Neural cell (in vitro differentiated cells): ENCODE measurements around the gene SELENOI. TPM values are rescaled to one million over a fixed set of nuclear protein-coding genes. Genes with fewer than 3 reads are reported as not detected.

Source experiments
- H2AFZ ChIP-seq: fragments of 200-600, 300-800 bp; sonication (generic), shearing (Covaris generic); 2 replicates; pipeline ENCODE4 v1.6.0; 2014; ENCODE audit warnings: low read depth, mild to moderate bottlenecking, antibody characterized with exemption, low read length, moderate library complexity
- H3F3A ChIP-seq: fragments of 200-600 bp; shearing (Covaris generic); 2 replicates; pipeline ENCODE4 v1.6.1; 2016; ENCODE audit warnings: mild to moderate bottlenecking, moderate library complexity, mixed read lengths, antibody characterized with exemption, low read length; ENCODE audit not compliant: insufficient read depth, poor library complexity, severe bottlenecking
- H3K27ac ChIP-seq: fragments of 200-600, 300-800 bp; sonication (generic), shearing (Covaris generic); 2 replicates; pipeline ENCODE4 v1.5.1; 2014; ENCODE audit warnings: mild to moderate bottlenecking, low read length, moderate library complexity
- H3K27me3 ChIP-seq: fragments of 300-800, 200-600 bp; sonication (generic), shearing (Covaris generic); 2 replicates; pipeline ENCODE4 v1.6.0; 2014; ENCODE audit warnings: mild to moderate bottlenecking, low read depth, low read length, moderate library complexity; ENCODE audit not compliant: insufficient read depth
- H3K36me3 ChIP-seq: fragments of 300-800, 200-600 bp; sonication (generic), shearing (Covaris generic); 2 replicates; pipeline ENCODE4 v1.5.1; 2014; ENCODE audit warnings: mild to moderate bottlenecking, antibody characterized with exemption, low read length, moderate library complexity; ENCODE audit not compliant: insufficient read depth
- H3K4me2 ChIP-seq: fragments of 300-800, 200-600 bp; sonication (generic), shearing (Covaris generic); 2 replicates; pipeline ENCODE4 v1.6.0; 2014; ENCODE audit warnings: mild to moderate bottlenecking, low read length
- H3K4me3 ChIP-seq: fragments of 300-800, 200-600 bp; sonication (generic), shearing (Covaris generic); 2 replicates; pipeline ENCODE4 v1.5.1; 2014; ENCODE audit warnings: mild to moderate bottlenecking, low read length, moderate library complexity
- H3K79me2 ChIP-seq: fragments of 200-600 bp; shearing (Covaris generic); replicated peaks from 2 replicates; pipeline ENCODE4 v1.6.0; 2014; ENCODE audit warnings: mild to moderate bottlenecking, low read length, moderate library complexity; ENCODE audit not compliant: insufficient read depth
- H3K9ac ChIP-seq: fragments of 300-800, 200-600 bp; sonication (generic), shearing (Covaris generic); 2 replicates; pipeline ENCODE4 v1.6.1; 2016; ENCODE audit warnings: mild to moderate bottlenecking, low read length, mixed read lengths
- H3K9me2 ChIP-seq: fragments of 200-600 bp; shearing (Covaris generic); 2 replicates; pipeline ENCODE4 v1.6.1; 2016; ENCODE audit warnings: mild to moderate bottlenecking, low read length, mixed read lengths; ENCODE audit not compliant: insufficient read depth
- H3K9me3 ChIP-seq: fragments of 200-600, 300-800 bp; sonication (generic), shearing (Covaris generic); 2 replicates; pipeline ENCODE4 v1.6.1; 2016; ENCODE audit warnings: mild to moderate bottlenecking, mixed run types, low read length, moderate library complexity, mixed read lengths
- H4K20me1 ChIP-seq: fragments of 200-600 bp; shearing (Covaris generic); 2 replicates; pipeline ENCODE4 v1.6.1; 2016; ENCODE audit warnings: mild to moderate bottlenecking, mixed run types; ENCODE audit not compliant: insufficient read depth
- EP300 ChIP-seq: fragments of 450-650 bp; conservative IDR thresholded peaks from 2 replicates; pipeline ENCODE4 v1.6.1; 2014; ENCODE audit warnings: antibody characterized with exemption, mild to moderate bottlenecking, moderate library complexity; ENCODE audit not compliant: poor library complexity, severe bottlenecking
- EZH2 ChIP-seq: fragments of 200-600, 300-800 bp; shearing (Covaris generic), sonication (generic); IDR thresholded peaks from 2 replicates; pipeline ENCODE4 v1.6.1; 2014; ENCODE audit warnings: antibody characterized with exemption, low read length, borderline replicate concordance, mild to moderate bottlenecking; ENCODE audit not compliant: insufficient read depth, poor library complexity, severe bottlenecking
- MXI1 ChIP-seq: fragments of 450-650 bp; conservative IDR thresholded peaks from 2 replicates; pipeline ENCODE4 v1.6.1; 2014; ENCODE audit warnings: antibody characterized with exemption, mild to moderate bottlenecking; ENCODE audit not compliant: poor library complexity, severe bottlenecking
- POLR2AphosphoS5 ChIP-seq: IDR thresholded peaks from 2 replicates; pipeline ENCODE4 v1.6.1; 2012
- RAD21 ChIP-seq: fragments of 450-650 bp; conservative IDR thresholded peaks from 2 replicates; pipeline ENCODE4 v1.6.1; 2014; ENCODE audit warnings: antibody characterized with exemption, mild to moderate bottlenecking, moderate library complexity
- SMC3 ChIP-seq: fragments of 450-650 bp; conservative IDR thresholded peaks from 2 replicates; pipeline ENCODE4 v1.6.1; 2014; ENCODE audit warnings: antibody characterized with exemption, mild to moderate bottlenecking, moderate library complexity; ENCODE audit not compliant: poor library complexity
- TAF1 ChIP-seq: IDR thresholded peaks from 2 replicates; pipeline ENCODE4 v1.6.1; 2012; ENCODE audit warnings: low read depth
- polyA plus RNA-seq: library from polyadenylated mRNA; depleted of rRNA; stranded (reverse); fragments of >200 nt; gene quantifications from 2 replicates; pipeline ENCODE4 v1.2.3, GENCODE V29; 2014
- TF ChIP-seq, protein P1 (sequence below): fragments of 450-650 bp; IDR thresholded peaks from 2 replicates; pipeline ENCODE4 v1.5.1; 2014; ENCODE audit warnings: antibody characterized with exemption, mild to moderate bottlenecking, moderate library complexity; ENCODE audit not compliant: poor library complexity, severe bottlenecking
- TF ChIP-seq, protein P2 (sequence below): IDR thresholded peaks from 2 replicates; pipeline ENCODE4 v1.6.1; 2012; ENCODE audit warnings: borderline replicate concordance

Gene SELENOI
- polyA plus RNA-seq, 1 donor from 2014 or later, result 25.2 TPM

GRCh38 chr2:26396734-26397298, 50.9 kb downstream of the SELENOI start:
- no peaks in the 10 kb centered on the region for H3K36me3 ChIP-seq
- TF ChIP-seq TAF1 (no peak), RAD21 (no peak), SMC3 (no peak), EP300 (no peak), POLR2AphosphoS5 (no peak), EZH2 (no peak), MXI1 (no peak)
- TF ChIP-seq, protein P1, sequence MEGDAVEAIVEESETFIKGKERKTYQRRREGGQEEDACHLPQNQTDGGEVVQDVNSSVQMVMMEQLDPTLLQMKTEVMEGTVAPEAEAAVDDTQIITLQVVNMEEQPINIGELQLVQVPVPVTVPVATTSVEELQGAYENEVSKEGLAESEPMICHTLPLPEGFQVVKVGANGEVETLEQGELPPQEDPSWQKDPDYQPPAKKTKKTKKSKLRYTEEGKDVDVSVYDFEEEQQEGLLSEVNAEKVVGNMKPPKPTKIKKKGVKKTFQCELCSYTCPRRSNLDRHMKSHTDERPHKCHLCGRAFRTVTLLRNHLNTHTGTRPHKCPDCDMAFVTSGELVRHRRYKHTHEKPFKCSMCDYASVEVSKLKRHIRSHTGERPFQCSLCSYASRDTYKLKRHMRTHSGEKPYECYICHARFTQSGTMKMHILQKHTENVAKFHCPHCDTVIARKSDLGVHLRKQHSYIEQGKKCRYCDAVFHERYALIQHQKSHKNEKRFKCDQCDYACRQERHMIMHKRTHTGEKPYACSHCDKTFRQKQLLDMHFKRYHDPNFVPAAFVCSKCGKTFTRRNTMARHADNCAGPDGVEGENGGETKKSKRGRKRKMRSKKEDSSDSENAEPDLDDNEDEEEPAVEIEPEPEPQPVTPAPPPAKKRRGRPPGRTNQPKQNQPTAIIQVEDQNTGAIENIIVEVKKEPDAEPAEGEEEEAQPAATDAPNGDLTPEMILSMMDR, result no peak
- TF ChIP-seq, protein P2, sequence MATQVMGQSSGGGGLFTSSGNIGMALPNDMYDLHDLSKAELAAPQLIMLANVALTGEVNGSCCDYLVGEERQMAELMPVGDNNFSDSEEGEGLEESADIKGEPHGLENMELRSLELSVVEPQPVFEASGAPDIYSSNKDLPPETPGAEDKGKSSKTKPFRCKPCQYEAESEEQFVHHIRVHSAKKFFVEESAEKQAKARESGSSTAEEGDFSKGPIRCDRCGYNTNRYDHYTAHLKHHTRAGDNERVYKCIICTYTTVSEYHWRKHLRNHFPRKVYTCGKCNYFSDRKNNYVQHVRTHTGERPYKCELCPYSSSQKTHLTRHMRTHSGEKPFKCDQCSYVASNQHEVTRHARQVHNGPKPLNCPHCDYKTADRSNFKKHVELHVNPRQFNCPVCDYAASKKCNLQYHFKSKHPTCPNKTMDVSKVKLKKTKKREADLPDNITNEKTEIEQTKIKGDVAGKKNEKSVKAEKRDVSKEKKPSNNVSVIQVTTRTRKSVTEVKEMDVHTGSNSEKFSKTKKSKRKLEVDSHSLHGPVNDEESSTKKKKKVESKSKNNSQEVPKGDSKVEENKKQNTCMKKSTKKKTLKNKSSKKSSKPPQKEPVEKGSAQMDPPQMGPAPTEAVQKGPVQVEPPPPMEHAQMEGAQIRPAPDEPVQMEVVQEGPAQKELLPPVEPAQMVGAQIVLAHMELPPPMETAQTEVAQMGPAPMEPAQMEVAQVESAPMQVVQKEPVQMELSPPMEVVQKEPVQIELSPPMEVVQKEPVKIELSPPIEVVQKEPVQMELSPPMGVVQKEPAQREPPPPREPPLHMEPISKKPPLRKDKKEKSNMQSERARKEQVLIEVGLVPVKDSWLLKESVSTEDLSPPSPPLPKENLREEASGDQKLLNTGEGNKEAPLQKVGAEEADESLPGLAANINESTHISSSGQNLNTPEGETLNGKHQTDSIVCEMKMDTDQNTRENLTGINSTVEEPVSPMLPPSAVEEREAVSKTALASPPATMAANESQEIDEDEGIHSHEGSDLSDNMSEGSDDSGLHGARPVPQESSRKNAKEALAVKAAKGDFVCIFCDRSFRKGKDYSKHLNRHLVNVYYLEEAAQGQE, result no peak
- H3K9me2 ChIP-seq, result no peaks in the 10 kb centered on the region
- no peaks in the 10 kb centered on the region for H3K27me3 ChIP-seq
- H3K79me2 ChIP-seq, result no peaks in the 10 kb centered on the region
- no peaks in the 10 kb centered on the region for H3F3A ChIP-seq
- no peaks in the 10 kb centered on the region for H3K9me3 ChIP-seq
- no peaks in the 10 kb centered on the region for H4K20me1 ChIP-seq
- no peak overlapping the region for H3K4me3 ChIP-seq
- H3K4me2 ChIP-seq, result no peak overlapping the region
- H3K9ac ChIP-seq, result no peak overlapping the region
- no peak overlapping the region for H2AFZ ChIP-seq
- no peak overlapping the region for H3K27ac ChIP-seq

DNA sequence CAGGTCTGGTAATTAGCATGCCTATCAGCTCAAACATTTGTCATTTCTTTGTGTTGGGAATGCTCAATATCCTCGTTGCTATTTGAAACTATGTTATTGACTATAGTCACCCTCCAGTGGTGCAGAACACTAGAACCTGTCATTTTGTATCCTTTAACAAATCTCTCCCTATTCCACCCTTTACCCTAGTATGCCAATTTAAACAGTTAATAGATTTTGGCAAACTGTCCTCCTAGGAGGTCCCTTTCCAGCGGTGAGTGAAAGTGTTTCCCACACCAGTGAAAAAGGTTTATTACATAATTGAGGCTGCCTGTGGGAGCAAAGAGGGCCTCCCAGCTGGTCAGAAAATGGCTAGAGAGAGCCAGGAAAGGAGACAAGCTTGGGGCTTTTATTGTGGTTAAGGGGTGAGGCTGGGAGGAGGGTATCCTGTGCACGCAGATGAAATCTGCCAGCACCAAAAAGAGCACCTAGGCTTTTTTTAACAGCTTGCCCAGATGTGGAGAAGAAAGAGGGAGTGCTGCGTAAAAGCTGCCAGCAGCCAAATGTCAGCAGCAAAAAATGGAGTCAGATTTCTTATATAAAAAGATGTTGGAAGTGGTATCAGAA, 53.9 kb downstream of the SELENOI start:
- H2AFZ ChIP-seq, result no peak overlapping the region
- H3K9ac ChIP-seq, result no peak overlapping the region
- no peak for TF ChIP-seq EZH2
- no peak for TF ChIP-seq RAD21
- TF ChIP-seq, protein P2, result no peak
- TF ChIP-seq SMC3, result no peak
- TF ChIP-seq EP300, result no peak
- TF ChIP-seq MXI1, result no peak
- TF ChIP-seq TAF1, result no peak
- TF ChIP-seq POLR2AphosphoS5, result no peak
- TF ChIP-seq, protein P1, result no peak
- H3K9me3 ChIP-seq, result no peaks in the 10 kb centered on the region
- H3K36me3 ChIP-seq, result no peaks in the 10 kb centered on the region
- no peaks in the 10 kb centered on the region for H3K27me3 ChIP-seq
- no peaks in the 10 kb centered on the region for H3K79me2 ChIP-seq
- no peaks in the 10 kb centered on the region for H3F3A ChIP-seq
- H3K4me3 ChIP-seq, result no peak overlapping the region
- H3K4me2 ChIP-seq, result no peak overlapping the region
- no peak overlapping the region for H3K27ac ChIP-seq
- no peaks in the 10 kb centered on the region for H4K20me1 ChIP-seq
- no peaks in the 10 kb centered on the region for H3K9me2 ChIP-seq
